Liver (tissue), 3 donors: Measurements from ENCODE around the gene PPHLN1.

Experiments
- REST ChIP-seq: IDR thresholded peaks from 2 replicates; pipeline ENCODE4 v1.6.1; 2016; ENCODE audit warnings: antibody characterized with exemption, mild to moderate bottlenecking
- TAF1 ChIP-seq: conservative IDR thresholded peaks from 2 replicates; pipeline ENCODE4 v1.6.1; 2016; ENCODE audit warnings: antibody characterized with exemption, mild to moderate bottlenecking
- TF ChIP-seq, protein P1 (sequence below): fragments of 150-350 bp; IDR thresholded peaks from 2 replicates; pipeline ENCODE4 v1.5.1; 2017; ENCODE audit warnings: improper control_type of control experiment, low read depth, low read length; ENCODE audit not compliant: missing input control
- TF ChIP-seq, protein P2 (sequence below): IDR thresholded peaks from 2 replicates; pipeline ENCODE4 v1.6.1; 2016; ENCODE audit warnings: antibody characterized with exemption
- TF ChIP-seq, protein P3 (sequence below): IDR thresholded peaks from 2 replicates; pipeline ENCODE4 v1.6.1; 2016; ENCODE audit warnings: antibody characterized with exemption
- donor health status: healthy.
- donor health status: healthy.

DNA sequence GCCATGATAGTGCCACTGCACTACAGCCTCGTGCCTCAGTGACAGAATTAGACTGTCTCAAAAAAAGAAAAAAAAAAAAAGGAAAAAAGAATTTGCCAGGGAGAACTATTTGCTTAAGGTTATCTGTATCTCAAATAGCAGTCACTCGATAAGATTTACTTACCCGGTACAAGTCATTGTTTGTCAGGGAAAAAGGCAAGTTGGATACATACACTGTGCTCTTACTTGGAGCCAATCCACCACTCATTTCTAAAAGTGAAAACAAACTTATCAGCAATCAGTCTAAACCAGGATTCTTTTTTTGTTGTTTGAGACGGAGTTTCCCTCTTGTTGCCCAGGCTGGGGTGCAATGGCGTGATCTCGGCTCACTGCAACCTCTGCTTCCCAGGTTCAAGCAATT, 2.1 kb upstream of the PPHLN1 start:
- TF ChIP-seq, protein P1, sequence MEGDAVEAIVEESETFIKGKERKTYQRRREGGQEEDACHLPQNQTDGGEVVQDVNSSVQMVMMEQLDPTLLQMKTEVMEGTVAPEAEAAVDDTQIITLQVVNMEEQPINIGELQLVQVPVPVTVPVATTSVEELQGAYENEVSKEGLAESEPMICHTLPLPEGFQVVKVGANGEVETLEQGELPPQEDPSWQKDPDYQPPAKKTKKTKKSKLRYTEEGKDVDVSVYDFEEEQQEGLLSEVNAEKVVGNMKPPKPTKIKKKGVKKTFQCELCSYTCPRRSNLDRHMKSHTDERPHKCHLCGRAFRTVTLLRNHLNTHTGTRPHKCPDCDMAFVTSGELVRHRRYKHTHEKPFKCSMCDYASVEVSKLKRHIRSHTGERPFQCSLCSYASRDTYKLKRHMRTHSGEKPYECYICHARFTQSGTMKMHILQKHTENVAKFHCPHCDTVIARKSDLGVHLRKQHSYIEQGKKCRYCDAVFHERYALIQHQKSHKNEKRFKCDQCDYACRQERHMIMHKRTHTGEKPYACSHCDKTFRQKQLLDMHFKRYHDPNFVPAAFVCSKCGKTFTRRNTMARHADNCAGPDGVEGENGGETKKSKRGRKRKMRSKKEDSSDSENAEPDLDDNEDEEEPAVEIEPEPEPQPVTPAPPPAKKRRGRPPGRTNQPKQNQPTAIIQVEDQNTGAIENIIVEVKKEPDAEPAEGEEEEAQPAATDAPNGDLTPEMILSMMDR = no peak
- TF ChIP-seq, protein P2, sequence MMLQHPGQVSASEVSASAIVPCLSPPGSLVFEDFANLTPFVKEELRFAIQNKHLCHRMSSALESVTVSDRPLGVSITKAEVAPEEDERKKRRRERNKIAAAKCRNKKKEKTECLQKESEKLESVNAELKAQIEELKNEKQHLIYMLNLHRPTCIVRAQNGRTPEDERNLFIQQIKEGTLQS = no peak
- no peak for TF ChIP-seq TAF1
- TF ChIP-seq REST = no peak
- TF ChIP-seq, protein P3, sequence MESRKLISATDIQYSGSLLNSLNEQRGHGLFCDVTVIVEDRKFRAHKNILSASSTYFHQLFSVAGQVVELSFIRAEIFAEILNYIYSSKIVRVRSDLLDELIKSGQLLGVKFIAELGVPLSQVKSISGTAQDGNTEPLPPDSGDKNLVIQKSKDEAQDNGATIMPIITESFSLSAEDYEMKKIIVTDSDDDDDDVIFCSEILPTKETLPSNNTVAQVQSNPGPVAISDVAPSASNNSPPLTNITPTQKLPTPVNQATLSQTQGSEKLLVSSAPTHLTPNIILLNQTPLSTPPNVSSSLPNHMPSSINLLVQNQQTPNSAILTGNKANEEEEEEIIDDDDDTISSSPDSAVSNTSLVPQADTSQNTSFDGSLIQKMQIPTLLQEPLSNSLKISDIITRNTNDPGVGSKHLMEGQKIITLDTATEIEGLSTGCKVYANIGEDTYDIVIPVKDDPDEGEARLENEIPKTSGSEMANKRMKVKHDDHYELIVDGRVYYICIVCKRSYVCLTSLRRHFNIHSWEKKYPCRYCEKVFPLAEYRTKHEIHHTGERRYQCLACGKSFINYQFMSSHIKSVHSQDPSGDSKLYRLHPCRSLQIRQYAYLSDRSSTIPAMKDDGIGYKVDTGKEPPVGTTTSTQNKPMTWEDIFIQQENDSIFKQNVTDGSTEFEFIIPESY = no peak
